Ovary (tissue), 3 donors: ENCODE results near the gene MND1.

Experiments
- CTCF ChIP-seq, 3 donors: fragments of 450-650 bp in 2 of 3; fragments of 200-600 bp in 1 of 3; IDR thresholded peaks; one replicate each; pipeline versions ENCODE4 v1.5.1 to v1.8.0; 2016 to 2022; ENCODE audit warnings: antibody characterized with exemption in 3 of 3, mild to moderate bottlenecking in 1 of 3
- POLR2A ChIP-seq: fragments of 450-650 bp; IDR thresholded peaks from one replicate; pipeline ENCODE4 v1.6.1; 2017; ENCODE audit warnings: antibody characterized with exemption, mild to moderate bottlenecking, moderate library complexity
- donor health status: DM: no; HTN: no; CAD: no.

DNA sequence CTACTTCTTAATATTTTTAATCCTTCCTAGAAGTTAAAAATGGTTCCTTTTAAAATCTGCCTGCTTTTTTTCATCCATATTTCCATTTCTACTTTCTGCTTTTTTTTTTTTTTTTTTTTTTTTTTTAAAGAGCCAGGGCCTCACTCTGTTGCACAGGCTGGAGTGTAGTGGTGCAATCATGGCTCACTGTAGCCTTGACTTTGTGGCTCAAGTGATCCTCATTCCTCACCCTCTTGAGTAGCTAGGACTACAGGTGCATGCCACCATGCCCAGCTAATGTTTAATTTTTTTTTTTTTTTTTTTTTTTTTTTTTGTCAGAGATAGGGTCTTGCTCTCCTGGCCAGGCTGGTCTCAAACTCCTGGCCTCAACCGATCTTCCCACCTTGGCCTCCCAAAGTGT, 39.7 kb downstream of the MND1 start:
- TF ChIP-seq POLR2A (no peak), CTCF (IDR thresholded peaks at IDR 0.05) (no peak)
